Hindlimb muscle (tissue), 1 donor: ENCODE data around the gene KLHDC8B. TPM values are rescaled to one million over a fixed set of nuclear protein-coding genes. Genes with fewer than 3 reads are reported as not detected.
"Not testable (repeated sequence)": the region's sequence is repeated elsewhere in the genome, so short reads cannot be mapped to it uniquely, and the experiment has no call there.

Source experiments
- DNase-seq: peaks from one replicate; pipeline ENCODE4 v3.0.0-alpha.2; 2013
- polyA plus RNA-seq: library from polyadenylated mRNA; unstranded; fragments of 120-200 nt; gene quantifications from one replicate; pipeline ENCODE4 v1.2.1, GENCODE V29; 2013; ENCODE audit not compliant: insufficient read length

The KLHDC8B gene
- polyA plus RNA-seq, 1 donor: 84.0 TPM

- no peak for DNase-seq
Observed at GRCh38 chr3:49198161-49198560, 26.8 kb downstream of the KLHDC8B start.

- DNase-seq: no peak
Observed at GRCh38 chr3:49198611-49199230, 27.3 kb downstream of the KLHDC8B start.

GRCh38 chr3:49199239-49199899, 28.0 kb downstream of the KLHDC8B start:
- DNase-seq: peak; percentile 91

GRCh38 chr3:49199900-49200281, 28.5 kb downstream of the KLHDC8B start:
- no peak for DNase-seq

- no peak for DNase-seq
Observed at GRCh38 chr3:49213541-49213943, 42.1 kb downstream of the KLHDC8B start.

- DNase-seq: no peak
Observed at GRCh38 chr3:49213998-49214397, 42.6 kb downstream of the KLHDC8B start.

GRCh38 chr3:49216687-49217086, 45.3 kb downstream of the KLHDC8B start:
- not testable (repeated sequence) for DNase-seq

GRCh38 chr3:49217108-49217507, 45.7 kb downstream of the KLHDC8B start:
- DNase-seq: not testable (repeated sequence)

GRCh38 chr3:49217688-49218470, 46.5 kb downstream of the KLHDC8B start:
- peak; percentile 37 for DNase-seq

GRCh38 chr3:49218471-49218989, 47.1 kb downstream of the KLHDC8B start:
- peak; percentile 71 for DNase-seq

GRCh38 chr3:49219132-49219531, 47.7 kb downstream of the KLHDC8B start:
- no peak for DNase-seq

- not testable (repeated sequence) for DNase-seq
Observed at GRCh38 chr3:49220985-49221563, 49.7 kb downstream of the KLHDC8B start.

GRCh38 chr3:49222002-49222401, 50.6 kb downstream of the KLHDC8B start:
- DNase-seq: no peak

Other genes with a start within 250 kb of the KLHDC8B start
- 15.6 TPM for gene P4HTM, start 181.4 kb upstream of the KLHDC8B start, polyA plus RNA-seq
- 121 TPM for gene WDR6, start 164.2 kb upstream of the KLHDC8B start, polyA plus RNA-seq
- gene DALRD3, start 153.0 kb upstream of the KLHDC8B start, polyA plus RNA-seq: 32.8 TPM
- 55.2 TPM for gene NDUFAF3, start 149.5 kb upstream of the KLHDC8B start, polyA plus RNA-seq
- 230 TPM for gene IMPDH2, start 142.2 kb upstream of the KLHDC8B start, polyA plus RNA-seq
- gene QRICH1, start 77.5 kb upstream of the KLHDC8B start, polyA plus RNA-seq: 60.1 TPM
- gene QARS1, start 66.8 kb upstream of the KLHDC8B start, polyA plus RNA-seq: 272 TPM
- gene USP19, start 50.8 kb upstream of the KLHDC8B start, polyA plus RNA-seq: 38.5 TPM
- gene LAMB2, start 38.5 kb upstream of the KLHDC8B start, polyA plus RNA-seq: 325 TPM
- gene CCDC71, start 5.3 kb upstream of the KLHDC8B start, polyA plus RNA-seq: 16.0 TPM
- 10.3 TPM for gene C3orf62, start 105.6 kb downstream of the KLHDC8B start, polyA plus RNA-seq
- gene USP4, start 168.5 kb downstream of the KLHDC8B start, polyA plus RNA-seq: 56.1 TPM
- 146 TPM for gene GPX1, start 186.8 kb downstream of the KLHDC8B start, polyA plus RNA-seq
- 443 TPM for gene RHOA, start 240.4 kb downstream of the KLHDC8B start, polyA plus RNA-seq
- gene TCTA, start 240.8 kb downstream of the KLHDC8B start, polyA plus RNA-seq: 21.3 TPM